HepG2 (cell line): ENCODE results near the gene VSIG10L. TPM values are rescaled to one million over a fixed set of nuclear protein-coding genes. Genes with fewer than 3 reads are reported as not detected.

Source experiments
- FOXK1 ChIP-seq: sonication (generic); formaldehyde crosslinking; IDR thresholded peaks from 2 replicates; pipeline ENCODE4 v1.4.0; 2020; ENCODE audit warnings: low read depth, missing genetic modification reagents, borderline replicate concordance
- PAWR ChIP-seq: sonication (generic); formaldehyde crosslinking; IDR thresholded peaks from 2 replicates; pipeline ENCODE4 v1.4.0; 2020; ENCODE audit warnings: missing genetic modification reagents, mild to moderate bottlenecking, borderline replicate concordance
- TBX3 ChIP-seq: fragments of 450-650 bp; IDR thresholded peaks from 2 replicates; pipeline ENCODE4 v1.6.1; 2017; ENCODE audit warnings: antibody characterized with exemption, mild to moderate bottlenecking, inconsistent platforms, borderline replicate concordance
- ZFP37 ChIP-seq: sonication (generic); formaldehyde crosslinking; IDR thresholded peaks from 2 replicates; pipeline ENCODE4 v1.4.0; 2020; ENCODE audit warnings: missing genetic modification reagents, borderline replicate concordance
- ZFP90 ChIP-seq: sonication (generic); formaldehyde crosslinking; IDR thresholded peaks from 2 replicates; pipeline ENCODE4 v1.8.0; 2022; ENCODE audit warnings: missing genetic modification reagents, mild to moderate bottlenecking, inconsistent platforms, borderline replicate concordance
- ZKSCAN1 ChIP-seq: fragments of 150-350 bp; IDR thresholded peaks from 2 replicates; pipeline ENCODE4 v1.6.1; 2014; ENCODE audit warnings: low read length
- ZMYM2 ChIP-seq: sonication (generic); formaldehyde crosslinking; IDR thresholded peaks from 2 replicates; pipeline ENCODE4 v1.8.0; 2022; ENCODE audit warnings: mild to moderate bottlenecking, missing genetic modification reagents
- ZNF317 ChIP-seq: sonication (generic); formaldehyde crosslinking; IDR thresholded peaks from 2 replicates; pipeline ENCODE4 v1.5.0; 2020; ENCODE audit warnings: mild to moderate bottlenecking, missing genetic modification reagents
- ZNF441 ChIP-seq: sonication (generic); formaldehyde crosslinking; IDR thresholded peaks from 2 replicates; pipeline ENCODE4 v1.7.0; 2021; ENCODE audit warnings: missing genetic modification reagents, borderline replicate concordance
- ZNF607 ChIP-seq: sonication (generic); formaldehyde crosslinking; IDR thresholded peaks from 2 replicates; pipeline ENCODE4 v1.5.1; 2020; ENCODE audit warnings: missing genetic modification reagents, mild to moderate bottlenecking, borderline replicate concordance
- polyA plus RNA-seq, 8 experiments: library from polyadenylated mRNA; depleted of rRNA in 3 of 8; stranded (reverse) in 7 of 8; unstranded in 1 of 8; fragments of >200 nt; fragmentation: Illumina TruSeq in 4 of 8; extraction: Trizol in 4 of 8; gene quantifications; 2 replicates each; pipeline versions ENCODE4 v1.2.1 to v1.2.3, GENCODE V29; 2011 to 2016; ENCODE audit warnings: low read depth in 4 of 8, missing spikeins in 1 of 8, mixed read lengths in 1 of 8; ENCODE audit not compliant: insufficient read depth in 1 of 8
- total RNA-seq, 5 experiments: library from RNA; depleted of rRNA; stranded (reverse); fragments of >200 nt; fragmentation: Illumina TruSeq; extraction: Trizol; gene quantifications; 2 replicates each; pipeline ENCODE4 v1.2.3, GENCODE V29; 2016; ENCODE audit warnings: low read depth in 1 of 5
- TF ChIP-seq, protein P1 (sequence below): sonication (generic); formaldehyde crosslinking; conservative IDR thresholded peaks from 2 replicates; pipeline ENCODE4 v1.8.0; 2022; ENCODE audit warnings: mild to moderate bottlenecking, moderate library complexity, missing genetic modification reagents
- TF ChIP-seq, protein P2 (sequence below): sonication (generic); formaldehyde crosslinking; IDR thresholded peaks from 2 replicates; pipeline ENCODE4 v1.8.0; 2023; ENCODE audit warnings: mild to moderate bottlenecking, missing genetic modification reagents
- TF ChIP-seq, protein P3 (sequence below): sonication (generic); formaldehyde crosslinking; IDR thresholded peaks from 2 replicates; pipeline ENCODE4 v1.8.1; 2023; ENCODE audit warnings: mild to moderate bottlenecking, missing genetic modification reagents, borderline replicate concordance
- TF ChIP-seq, protein P4 (sequence below): sonication (generic); formaldehyde crosslinking; IDR thresholded peaks from 2 replicates; pipeline ENCODE4 v1.5.0; 2020; ENCODE audit warnings: missing genetic modification reagents
- TF ChIP-seq, protein P5 (sequence below): sonication (generic); formaldehyde crosslinking; IDR thresholded peaks from 2 replicates; pipeline ENCODE4 v1.5.0; 2020; ENCODE audit warnings: missing genetic modification reagents
- TF ChIP-seq, protein P6 (sequence below): sonication (generic); formaldehyde crosslinking; conservative IDR thresholded peaks from 2 replicates; pipeline ENCODE4 v1.4.0; 2020; ENCODE audit warnings: missing genetic modification reagents

VSIG10L gene
- total and polyA plus RNA-seq, 2 of the 13 experiments (the other 11 are each of a cell fraction or from before 2014, with no cell fraction given), result 2.7 to 8.5 TPM

DNA sequence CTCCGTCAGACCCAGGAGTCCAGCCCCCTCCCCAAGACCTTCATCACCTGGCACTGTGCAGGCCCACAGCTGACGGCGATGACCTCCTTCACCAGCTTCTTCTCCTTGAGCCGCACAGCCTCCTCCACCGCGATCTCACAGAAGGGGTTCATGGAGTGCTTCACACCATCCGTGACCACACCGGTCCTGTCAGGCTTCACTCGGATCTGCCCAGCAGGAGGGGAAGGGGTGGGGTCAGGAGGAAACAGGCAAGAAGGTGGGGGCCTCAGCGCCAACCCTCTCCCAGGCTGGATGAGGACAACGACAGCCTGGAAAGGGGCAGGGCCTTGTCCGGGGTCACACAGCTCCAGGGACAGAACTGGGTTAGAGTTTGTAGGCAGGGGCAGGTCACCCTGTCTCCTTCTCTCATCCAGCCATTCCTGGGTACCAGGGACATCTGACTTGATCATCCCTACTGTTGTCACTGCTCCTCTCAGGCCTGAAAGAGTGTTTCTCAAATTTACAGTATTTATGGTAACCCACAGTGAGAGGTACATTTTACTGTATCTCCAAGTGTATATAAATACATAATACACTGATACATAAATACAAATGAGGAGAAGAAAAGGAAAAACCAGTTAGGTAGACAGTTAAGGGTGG, 12.3 kb upstream of the VSIG10L start (continued):
- TF ChIP-seq, protein P1, sequence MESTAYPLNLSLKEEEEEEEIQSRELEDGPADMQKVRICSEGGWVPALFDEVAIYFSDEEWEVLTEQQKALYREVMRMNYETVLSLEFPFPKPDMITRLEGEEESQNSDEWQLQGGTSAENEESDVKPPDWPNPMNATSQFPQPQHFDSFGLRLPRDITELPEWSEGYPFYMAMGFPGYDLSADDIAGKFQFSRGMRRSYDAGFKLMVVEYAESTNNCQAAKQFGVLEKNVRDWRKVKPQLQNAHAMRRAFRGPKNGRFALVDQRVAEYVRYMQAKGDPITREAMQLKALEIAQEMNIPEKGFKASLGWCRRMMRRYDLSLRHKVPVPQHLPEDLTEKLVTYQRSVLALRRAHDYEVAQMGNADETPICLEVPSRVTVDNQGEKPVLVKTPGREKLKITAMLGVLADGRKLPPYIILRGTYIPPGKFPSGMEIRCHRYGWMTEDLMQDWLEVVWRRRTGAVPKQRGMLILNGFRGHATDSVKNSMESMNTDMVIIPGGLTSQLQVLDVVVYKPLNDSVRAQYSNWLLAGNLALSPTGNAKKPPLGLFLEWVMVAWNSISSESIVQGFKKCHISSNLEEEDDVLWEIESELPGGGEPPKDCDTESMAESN, result no peak
- TF ChIP-seq, protein P2, sequence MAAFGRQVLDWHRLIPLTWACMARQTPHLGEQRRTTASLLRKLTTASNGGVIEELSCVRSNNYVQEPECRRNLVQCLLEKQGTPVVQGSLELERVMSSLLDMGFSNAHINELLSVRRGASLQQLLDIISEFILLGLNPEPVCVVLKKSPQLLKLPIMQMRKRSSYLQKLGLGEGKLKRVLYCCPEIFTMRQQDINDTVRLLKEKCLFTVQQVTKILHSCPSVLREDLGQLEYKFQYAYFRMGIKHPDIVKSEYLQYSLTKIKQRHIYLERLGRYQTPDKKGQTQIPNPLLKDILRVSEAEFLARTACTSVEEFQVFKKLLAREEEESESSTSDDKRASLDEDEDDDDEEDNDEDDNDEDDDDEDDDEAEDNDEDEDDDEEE (CRISPR knock-in tag), result no peak
- TF ChIP-seq, protein P3, sequence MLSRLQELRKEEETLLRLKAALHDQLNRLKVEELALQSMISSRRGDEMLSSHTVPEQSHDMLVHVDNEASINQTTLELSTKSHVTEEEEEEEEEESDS (CRISPR knock-in tag), result no peak
- TF ChIP-seq ZMYM2 (CRISPR knock-in tag), result no peak
- no peak for TF ChIP-seq TBX3
- TF ChIP-seq, protein P4, sequence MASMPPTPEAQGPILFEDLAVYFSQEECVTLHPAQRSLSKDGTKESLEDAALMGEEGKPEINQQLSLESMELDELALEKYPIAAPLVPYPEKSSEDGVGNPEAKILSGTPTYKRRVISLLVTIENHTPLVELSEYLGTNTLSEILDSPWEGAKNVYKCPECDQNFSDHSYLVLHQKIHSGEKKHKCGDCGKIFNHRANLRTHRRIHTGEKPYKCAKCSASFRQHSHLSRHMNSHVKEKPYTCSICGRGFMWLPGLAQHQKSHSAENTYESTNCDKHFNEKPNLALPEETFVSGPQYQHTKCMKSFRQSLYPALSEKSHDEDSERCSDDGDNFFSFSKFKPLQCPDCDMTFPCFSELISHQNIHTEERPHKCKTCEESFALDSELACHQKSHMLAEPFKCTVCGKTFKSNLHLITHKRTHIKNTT (CRISPR knock-in tag), result no peak
- TF ChIP-seq, protein P5, sequence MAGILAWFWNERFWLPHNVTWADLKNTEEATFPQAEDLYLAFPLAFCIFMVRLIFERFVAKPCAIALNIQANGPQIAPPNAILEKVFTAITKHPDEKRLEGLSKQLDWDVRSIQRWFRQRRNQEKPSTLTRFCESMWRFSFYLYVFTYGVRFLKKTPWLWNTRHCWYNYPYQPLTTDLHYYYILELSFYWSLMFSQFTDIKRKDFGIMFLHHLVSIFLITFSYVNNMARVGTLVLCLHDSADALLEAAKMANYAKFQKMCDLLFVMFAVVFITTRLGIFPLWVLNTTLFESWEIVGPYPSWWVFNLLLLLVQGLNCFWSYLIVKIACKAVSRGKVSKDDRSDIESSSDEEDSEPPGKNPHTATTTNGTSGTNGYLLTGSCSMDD (CRISPR knock-in tag), result no peak
- TF ChIP-seq ZNF607 (CRISPR knock-in tag), result no peak
- TF ChIP-seq ZNF441 (CRISPR knock-in tag), result peak; percentile 69; the same call in 1 of the 2 replicates
- TF ChIP-seq FOXK1, result 0 out of 2 replicates have a peak, but pooled peaks have one; percentile 3
- no peak for TF ChIP-seq PAWR
- TF ChIP-seq ZFP90 (CRISPR knock-in tag), result no peak; the same call in 1 of the 2 replicates
- TF ChIP-seq ZNF317 (CRISPR knock-in tag), result no peak
- TF ChIP-seq ZFP37, result no peak
- TF ChIP-seq, protein P6, sequence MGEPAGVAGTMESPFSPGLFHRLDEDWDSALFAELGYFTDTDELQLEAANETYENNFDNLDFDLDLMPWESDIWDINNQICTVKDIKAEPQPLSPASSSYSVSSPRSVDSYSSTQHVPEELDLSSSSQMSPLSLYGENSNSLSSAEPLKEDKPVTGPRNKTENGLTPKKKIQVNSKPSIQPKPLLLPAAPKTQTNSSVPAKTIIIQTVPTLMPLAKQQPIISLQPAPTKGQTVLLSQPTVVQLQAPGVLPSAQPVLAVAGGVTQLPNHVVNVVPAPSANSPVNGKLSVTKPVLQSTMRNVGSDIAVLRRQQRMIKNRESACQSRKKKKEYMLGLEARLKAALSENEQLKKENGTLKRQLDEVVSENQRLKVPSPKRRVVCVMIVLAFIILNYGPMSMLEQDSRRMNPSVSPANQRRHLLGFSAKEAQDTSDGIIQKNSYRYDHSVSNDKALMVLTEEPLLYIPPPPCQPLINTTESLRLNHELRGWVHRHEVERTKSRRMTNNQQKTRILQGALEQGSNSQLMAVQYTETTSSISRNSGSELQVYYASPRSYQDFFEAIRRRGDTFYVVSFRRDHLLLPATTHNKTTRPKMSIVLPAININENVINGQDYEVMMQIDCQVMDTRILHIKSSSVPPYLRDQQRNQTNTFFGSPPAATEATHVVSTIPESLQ, result no peak
- no peak for TF ChIP-seq ZKSCAN1
- TF ChIP-seq, all 625 proteins: peak for 115
